ENCODE measurements around the gene ANKRD13D.

The ANKRD13D gene

DNA sequence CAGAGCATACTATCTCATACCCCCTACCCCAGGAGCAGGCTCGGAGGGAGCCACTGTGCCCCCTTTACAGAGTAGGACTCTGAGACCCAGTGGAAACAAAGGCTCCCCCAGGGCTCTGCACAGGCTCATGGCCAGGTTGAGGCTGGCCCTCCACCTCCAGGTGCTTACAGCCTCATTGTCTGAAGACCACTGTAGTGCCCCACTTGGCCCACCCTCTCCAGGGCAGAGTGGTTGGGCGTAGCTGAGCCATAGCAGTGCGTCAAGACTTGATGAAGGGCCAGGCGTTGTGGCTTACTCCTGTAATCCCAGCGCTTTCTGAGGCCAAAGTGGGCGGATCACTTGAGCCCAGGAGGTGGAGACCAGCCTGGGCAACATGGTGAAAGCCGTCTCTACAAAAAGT is 1.7 kb downstream of the ANKRD13D start:
- H3K36me3 ChIP-seq (ENCODE audit: control insufficient read depth, insufficient read depth, low read length), result peaks cover 30% of the 10 kb centered on the region
- H3K9ac ChIP-seq (ENCODE audit: low read depth, low read length), result no peak overlapping the region
- H3K27ac ChIP-seq (ENCODE audit: low read depth, low read length), result no peak overlapping the region
- peaks cover 12% of the 10 kb centered on the region for H3K4me1 ChIP-seq (ENCODE audit: control insufficient read depth, insufficient read depth, low read length)
- H3K4me3 ChIP-seq (ENCODE audit: low read depth, low read length), result no peak overlapping the region
- H3K9me3 ChIP-seq (ENCODE audit: control insufficient read depth, insufficient read depth, low read length), result no peaks in the 10 kb centered on the region
- no peaks in the 10 kb centered on the region for H3K27me3 ChIP-seq (ENCODE audit: control insufficient read depth, insufficient read depth, low read length)

DNA sequence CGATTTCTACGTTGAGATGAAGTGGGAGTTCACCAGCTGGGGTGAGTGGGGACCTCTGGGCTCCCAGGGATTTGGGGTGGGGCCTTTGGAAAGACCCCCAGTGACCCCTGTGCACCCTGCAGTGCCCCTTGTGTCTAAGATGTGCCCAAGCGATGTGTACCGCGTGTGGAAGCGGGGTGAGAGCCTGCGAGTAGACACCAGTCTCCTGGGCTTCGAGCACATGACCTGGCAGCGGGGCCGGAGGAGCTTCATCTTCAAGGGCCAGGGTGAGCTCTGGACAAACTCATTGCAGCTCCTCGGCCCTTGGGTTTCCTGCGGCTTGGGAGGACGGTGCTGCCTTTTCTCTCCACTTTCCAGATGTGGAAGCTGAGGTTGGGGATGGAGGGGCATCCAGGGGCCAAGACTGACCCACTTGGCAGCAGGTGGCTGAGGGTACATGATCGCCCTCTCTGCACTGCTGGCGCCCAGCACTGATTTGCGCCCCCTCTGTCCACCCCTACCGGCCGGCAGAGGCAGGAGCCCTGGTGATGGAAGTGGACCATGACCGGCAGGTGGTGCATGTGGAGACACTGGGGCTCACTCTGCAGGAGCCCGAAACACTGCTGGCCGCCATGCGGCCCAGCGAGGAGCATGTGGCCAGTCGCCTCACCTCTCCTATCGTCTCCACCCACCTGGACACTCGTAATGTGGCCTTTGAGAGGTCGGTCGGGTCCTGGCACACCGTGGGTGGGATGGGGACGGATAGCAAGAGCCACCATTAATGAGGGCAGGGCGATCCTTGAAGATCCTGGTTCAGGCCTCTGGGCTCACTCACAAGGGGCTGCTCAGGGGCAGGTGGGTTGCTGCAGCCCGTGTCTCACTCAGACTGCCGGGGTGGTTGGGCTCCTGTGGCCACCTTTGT is 2.6 kb downstream of the ANKRD13D start:
- Histone ChIP-seq H3K9ac (ENCODE audit: low read depth, low read length) (no peak overlapping the region), H3K4me1 (ENCODE audit: control insufficient read depth, insufficient read depth, low read length) (peaks cover 12% of the 10 kb centered on the region), H3K4me3 (ENCODE audit: low read depth, low read length) (no peak overlapping the region), H3K36me3 (ENCODE audit: control insufficient read depth, insufficient read depth, low read length) (peaks cover 27% of the 10 kb centered on the region), H3K27me3 (ENCODE audit: control insufficient read depth, insufficient read depth, low read length) (no peaks in the 10 kb centered on the region), H3K9me3 (ENCODE audit: control insufficient read depth, insufficient read depth, low read length) (no peaks in the 10 kb centered on the region), H3K27ac (ENCODE audit: low read depth, low read length) (no peak overlapping the region)

DNA sequence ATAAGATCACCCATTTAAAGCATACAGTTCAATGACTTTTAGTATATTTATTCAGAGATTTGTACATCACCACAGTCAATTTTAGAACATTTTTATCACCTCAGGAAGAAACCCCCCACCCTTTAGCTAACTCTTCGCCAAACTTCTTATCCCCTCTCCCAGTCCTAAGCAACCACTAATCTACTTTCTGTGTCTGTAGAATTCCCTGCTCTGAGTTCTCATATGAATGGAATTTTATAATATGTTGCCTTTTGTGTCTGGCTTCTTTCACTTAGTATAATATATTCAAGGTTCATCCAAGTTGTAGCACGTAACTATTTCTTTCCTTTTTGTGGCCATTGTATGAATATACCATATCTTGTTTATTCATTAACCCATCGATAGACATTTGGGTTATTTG is 3.6 kb downstream of the ANKRD13D start:
- Histone ChIP-seq H3K4me3 (ENCODE audit: low read depth, low read length) (no peak overlapping the region), H3K4me1 (ENCODE audit: control insufficient read depth, insufficient read depth, low read length) (peaks cover 11% of the 10 kb centered on the region), H3K27me3 (ENCODE audit: control insufficient read depth, insufficient read depth, low read length) (no peaks in the 10 kb centered on the region), H3K36me3 (ENCODE audit: control insufficient read depth, insufficient read depth, low read length) (peaks cover 26% of the 10 kb centered on the region), H3K27ac (ENCODE audit: low read depth, low read length) (no peak overlapping the region), H3K9me3 (ENCODE audit: control insufficient read depth, insufficient read depth, low read length) (no peaks in the 10 kb centered on the region), H3K9ac (ENCODE audit: low read depth, low read length) (no peak overlapping the region)

DNA sequence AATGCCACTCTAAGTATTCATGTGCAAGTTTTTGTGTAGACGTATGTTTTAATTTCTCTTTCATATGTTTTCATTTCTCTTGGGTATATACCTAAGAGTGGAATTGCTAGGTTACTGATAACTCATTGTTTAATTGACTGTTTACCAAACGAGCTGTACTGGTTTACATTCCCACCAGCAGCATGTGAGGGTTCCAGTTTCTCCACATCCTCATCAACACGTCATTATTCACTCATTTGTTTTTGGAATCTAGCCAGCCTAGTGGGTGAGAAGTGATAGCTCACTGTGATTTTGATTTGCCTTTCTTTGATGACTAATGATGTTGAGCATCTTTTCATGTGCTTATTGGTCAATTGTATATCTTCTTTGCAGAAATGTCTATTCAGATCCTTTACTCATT is 4.0 kb downstream of the ANKRD13D start:
- Histone ChIP-seq H3K4me3 (ENCODE audit: low read depth, low read length) (no peak overlapping the region), H3K9ac (ENCODE audit: low read depth, low read length) (no peak overlapping the region), H3K36me3 (ENCODE audit: control insufficient read depth, insufficient read depth, low read length) (peaks cover 26% of the 10 kb centered on the region), H3K4me1 (ENCODE audit: control insufficient read depth, insufficient read depth, low read length) (peaks cover 6% of the 10 kb centered on the region), H3K27me3 (ENCODE audit: control insufficient read depth, insufficient read depth, low read length) (no peaks in the 10 kb centered on the region), H3K27ac (ENCODE audit: low read depth, low read length) (no peak overlapping the region), H3K9me3 (ENCODE audit: control insufficient read depth, insufficient read depth, low read length) (no peaks in the 10 kb centered on the region)

DNA sequence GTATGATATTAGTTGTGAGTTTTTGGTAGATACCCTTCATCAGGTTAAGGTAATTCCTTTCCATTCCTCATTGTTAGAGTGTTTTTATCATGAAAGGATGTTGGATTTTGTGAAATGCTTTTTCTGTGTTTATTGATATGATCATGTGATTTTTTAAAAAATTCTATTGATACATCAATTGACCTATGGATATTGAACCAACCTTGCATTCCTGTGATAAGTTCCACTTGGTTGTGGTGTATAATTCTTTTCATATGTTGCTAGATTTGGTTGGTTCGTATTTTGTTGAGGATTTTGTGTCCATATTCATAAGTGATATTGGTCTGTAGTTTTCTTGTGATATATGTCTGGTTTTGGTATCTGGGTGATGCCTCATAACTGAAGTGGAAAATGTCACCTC is 6.7 kb downstream of the ANKRD13D start:
- no peak overlapping the region for H3K9ac ChIP-seq (ENCODE audit: low read depth, low read length)
- H3K9me3 ChIP-seq (ENCODE audit: control insufficient read depth, insufficient read depth, low read length), result no peaks in the 10 kb centered on the region
- H3K4me1 ChIP-seq (ENCODE audit: control insufficient read depth, insufficient read depth, low read length), result no peaks in the 10 kb centered on the region
- no peak overlapping the region for H3K27ac ChIP-seq (ENCODE audit: low read depth, low read length)
- peaks cover 48% of the 10 kb centered on the region for H3K36me3 ChIP-seq (ENCODE audit: control insufficient read depth, insufficient read depth, low read length)
- H3K27me3 ChIP-seq (ENCODE audit: control insufficient read depth, insufficient read depth, low read length), result no peaks in the 10 kb centered on the region
- no peak overlapping the region for H3K4me3 ChIP-seq (ENCODE audit: low read depth, low read length)

DNA sequence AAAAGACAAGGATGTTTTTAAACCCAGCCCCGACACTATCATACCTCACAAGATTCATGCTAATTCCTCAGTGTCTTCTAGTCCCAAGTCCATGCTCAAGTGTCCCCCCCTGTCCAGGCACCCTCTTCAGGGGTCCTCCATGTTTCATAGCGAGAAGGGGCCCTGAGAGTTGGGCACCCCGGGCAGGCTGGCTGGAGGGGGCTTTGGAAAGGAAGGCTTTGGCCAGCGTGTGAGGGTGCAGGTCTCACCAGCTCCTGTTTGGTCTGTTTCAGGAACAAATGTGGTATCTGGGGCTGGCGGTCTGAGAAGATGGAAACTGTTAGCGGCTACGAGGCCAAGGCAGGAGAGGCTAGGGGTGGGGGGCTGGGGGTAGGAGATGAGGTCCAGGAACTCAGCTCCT is 9.7 kb downstream of the ANKRD13D start:
- no peaks in the 10 kb centered on the region for H3K27me3 ChIP-seq (ENCODE audit: control insufficient read depth, insufficient read depth, low read length)
- peaks cover 35% of the 10 kb centered on the region for H3K36me3 ChIP-seq (ENCODE audit: control insufficient read depth, insufficient read depth, low read length)
- no peaks in the 10 kb centered on the region for H3K9me3 ChIP-seq (ENCODE audit: control insufficient read depth, insufficient read depth, low read length)
- H3K27ac ChIP-seq (ENCODE audit: low read depth, low read length), result no peak overlapping the region
- no peak overlapping the region for H3K4me3 ChIP-seq (ENCODE audit: low read depth, low read length)
- H3K4me1 ChIP-seq (ENCODE audit: control insufficient read depth, insufficient read depth, low read length), result peaks cover 12% of the 10 kb centered on the region
- H3K9ac ChIP-seq (ENCODE audit: low read depth, low read length), result no peak overlapping the region

DNA sequence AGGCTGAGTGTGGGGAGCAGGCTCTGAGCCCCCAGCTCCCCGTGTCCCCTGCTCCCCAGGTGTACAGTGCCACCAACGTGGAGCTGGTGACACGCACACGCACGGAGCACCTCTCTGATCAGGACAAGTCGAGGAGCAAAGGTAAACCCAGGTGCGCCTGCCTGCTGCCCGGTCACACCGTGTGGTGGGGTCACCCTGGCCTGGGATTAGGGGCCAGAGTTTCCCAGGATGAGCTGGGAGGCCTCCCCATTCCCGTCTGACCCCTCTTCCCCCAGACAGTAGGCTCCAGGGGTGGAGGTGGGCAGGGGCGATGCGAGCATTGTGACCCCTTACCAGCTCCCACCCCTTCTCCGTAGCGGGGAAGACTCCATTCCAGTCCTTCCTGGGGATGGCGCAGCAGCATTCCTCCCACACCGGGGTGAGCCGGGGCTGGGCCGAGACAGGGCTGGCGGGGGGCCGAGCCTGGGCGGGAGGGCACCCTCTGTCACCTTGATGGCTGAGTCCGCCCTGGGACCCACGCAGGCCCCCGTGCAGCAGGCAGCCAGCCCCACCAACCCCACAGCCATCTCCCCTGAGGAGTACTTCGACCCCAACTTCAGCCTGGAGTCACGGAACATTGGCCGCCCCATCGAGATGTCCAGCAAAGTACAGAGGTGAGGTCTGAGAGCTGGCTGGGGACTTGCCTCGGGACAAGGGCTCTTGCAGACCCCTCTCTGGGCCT is 10.5 kb downstream of the ANKRD13D start:
- H3K9me3 ChIP-seq (ENCODE audit: control insufficient read depth, insufficient read depth, low read length), result no peaks in the 10 kb centered on the region
- peaks cover 30% of the 10 kb centered on the region for H3K36me3 ChIP-seq (ENCODE audit: control insufficient read depth, insufficient read depth, low read length)
- no peak overlapping the region for H3K27ac ChIP-seq (ENCODE audit: low read depth, low read length)
- H3K27me3 ChIP-seq (ENCODE audit: control insufficient read depth, insufficient read depth, low read length), result no peaks in the 10 kb centered on the region
- peaks cover 12% of the 10 kb centered on the region for H3K4me1 ChIP-seq (ENCODE audit: control insufficient read depth, insufficient read depth, low read length)
- H3K9ac ChIP-seq (ENCODE audit: low read depth, low read length), result no peak overlapping the region
- no peak overlapping the region for H3K4me3 ChIP-seq (ENCODE audit: low read depth, low read length)

DNA sequence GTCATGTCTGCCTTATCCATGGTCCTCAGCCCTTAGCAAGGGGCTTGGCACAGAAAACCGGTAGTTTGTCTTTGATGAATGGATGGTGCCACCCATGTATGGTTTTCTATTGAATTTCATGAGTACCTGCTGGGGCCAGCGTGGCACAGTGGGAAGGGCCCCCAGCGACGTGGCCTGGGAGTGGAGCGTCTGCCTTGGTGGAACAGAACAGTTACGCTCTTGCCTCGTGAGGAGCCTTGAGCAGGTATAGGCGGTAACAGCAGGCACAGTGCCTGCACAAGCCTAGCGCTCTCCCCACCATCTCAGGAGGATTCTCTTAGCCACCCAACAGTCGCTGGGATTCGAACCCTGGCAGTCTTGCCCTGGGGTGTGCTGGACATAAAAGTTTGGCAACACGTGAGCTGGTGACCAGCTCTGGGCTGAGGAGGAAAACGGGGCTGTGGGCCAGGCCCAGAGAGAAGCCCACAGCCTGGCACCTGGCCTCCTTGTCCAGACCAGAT is 11.2 kb downstream of the ANKRD13D start:
- H3K4me1 ChIP-seq (ENCODE audit: control insufficient read depth, insufficient read depth, low read length), result peaks cover 12% of the 10 kb centered on the region
- H3K9ac ChIP-seq (ENCODE audit: low read depth, low read length), result no peak overlapping the region
- H3K27me3 ChIP-seq (ENCODE audit: control insufficient read depth, insufficient read depth, low read length), result no peaks in the 10 kb centered on the region
- H3K4me3 ChIP-seq (ENCODE audit: low read depth, low read length), result no peak overlapping the region
- peaks cover 30% of the 10 kb centered on the region for H3K36me3 ChIP-seq (ENCODE audit: control insufficient read depth, insufficient read depth, low read length)
- no peak overlapping the region for H3K27ac ChIP-seq (ENCODE audit: low read depth, low read length)
- H3K9me3 ChIP-seq (ENCODE audit: control insufficient read depth, insufficient read depth, low read length), result no peaks in the 10 kb centered on the region

DNA sequence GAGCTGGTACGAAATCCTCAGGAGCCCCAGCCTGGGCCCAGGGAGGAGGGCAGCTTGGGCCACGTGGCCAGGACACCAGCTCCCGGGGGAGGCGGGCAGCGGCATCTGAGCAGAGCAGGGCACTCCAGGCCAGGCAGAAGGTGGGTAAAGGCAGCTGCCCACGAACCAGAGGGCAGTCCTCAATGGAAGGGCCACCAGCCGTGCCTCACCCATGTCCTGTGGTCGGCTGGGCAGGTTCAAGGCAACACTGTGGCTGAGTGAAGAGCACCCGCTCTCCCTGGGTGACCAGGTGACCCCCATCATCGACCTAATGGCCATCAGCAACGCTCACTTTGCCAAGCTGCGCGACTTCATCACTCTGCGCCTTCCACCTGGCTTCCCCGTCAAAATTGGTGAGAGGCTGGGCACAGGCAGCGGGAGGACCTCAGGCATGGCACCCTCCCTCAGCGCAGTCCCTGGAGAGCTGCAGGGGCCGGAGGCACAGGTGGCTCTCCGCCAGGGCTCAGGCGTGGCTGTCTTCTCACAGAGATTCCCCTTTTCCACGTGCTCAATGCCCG is 11.7 kb downstream of the ANKRD13D start:
- Histone ChIP-seq H3K27ac (ENCODE audit: low read depth, low read length) (no peak overlapping the region), H3K9ac (ENCODE audit: low read depth, low read length) (no peak overlapping the region), H3K4me3 (ENCODE audit: low read depth, low read length) (no peak overlapping the region)

DNA sequence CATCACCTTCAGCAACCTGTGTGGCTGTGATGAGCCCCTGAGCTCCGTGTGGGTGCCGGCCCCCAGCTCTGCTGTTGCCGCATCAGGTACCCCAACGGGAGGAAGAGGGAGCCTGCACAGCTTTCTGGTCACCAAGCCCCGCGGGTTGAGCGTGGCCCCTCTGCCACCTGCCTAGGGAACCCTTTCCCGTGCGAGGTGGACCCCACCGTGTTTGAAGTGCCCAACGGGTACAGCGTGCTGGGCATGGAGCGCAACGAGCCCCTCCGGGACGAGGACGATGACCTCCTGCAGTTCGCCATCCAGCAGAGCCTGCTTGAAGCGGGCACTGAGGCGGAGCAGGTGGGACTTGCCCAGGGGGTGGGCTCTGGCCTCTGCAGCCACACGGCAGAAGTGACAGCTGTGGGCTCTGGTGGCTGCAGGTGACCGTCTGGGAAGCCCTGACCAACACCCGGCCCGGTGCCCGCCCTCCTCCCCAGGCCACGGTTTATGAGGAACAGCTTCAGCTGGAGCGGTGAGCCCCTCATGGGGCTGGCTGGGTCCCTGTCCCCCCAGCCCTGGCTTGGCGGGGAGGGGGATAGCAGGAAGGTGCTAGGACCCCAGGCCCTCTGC is 12.3 kb downstream of the ANKRD13D start:
- H3K4me1 ChIP-seq (ENCODE audit: control insufficient read depth, insufficient read depth, low read length), result peaks cover 12% of the 10 kb centered on the region
- peaks cover 30% of the 10 kb centered on the region for H3K36me3 ChIP-seq (ENCODE audit: control insufficient read depth, insufficient read depth, low read length)
- peak overlapping the region; percentile 86; the same call in 1 of the 2 replicates for H3K4me3 ChIP-seq (ENCODE audit: low read depth, low read length)
- H3K9me3 ChIP-seq (ENCODE audit: control insufficient read depth, insufficient read depth, low read length), result no peaks in the 10 kb centered on the region
- H3K27ac ChIP-seq (ENCODE audit: low read depth, low read length), result no peak overlapping the region
- no peak overlapping the region for H3K9ac ChIP-seq (ENCODE audit: low read depth, low read length)
- H3K27me3 ChIP-seq (ENCODE audit: control insufficient read depth, insufficient read depth, low read length), result no peaks in the 10 kb centered on the region

More for the DNA sequence above, 11.7 kb downstream of the ANKRD13D start:
- peaks cover 30% of the 10 kb centered on the region for H3K36me3 ChIP-seq (ENCODE audit: control insufficient read depth, insufficient read depth, low read length)
- H3K4me1 ChIP-seq (ENCODE audit: control insufficient read depth, insufficient read depth, low read length), result peaks cover 12% of the 10 kb centered on the region
- H3K27me3 ChIP-seq (ENCODE audit: control insufficient read depth, insufficient read depth, low read length), result no peaks in the 10 kb centered on the region
- H3K9me3 ChIP-seq (ENCODE audit: control insufficient read depth, insufficient read depth, low read length), result no peaks in the 10 kb centered on the region

Measured in HUES48 (cell line).